Measurements from ENCODE around the gene CIB2.
A peak's percentile ranks its signal among the peaks of the same experiment; 100 is the strongest.

Gene CIB2

GRCh38 chr15:78077053-78077870 is 54.0 kb downstream of the CIB2 start, which contains the start of gene TBC1D2B:
TBC1D2B (minus strand) TSS chr15:78077711; CDS start chr15:78077652, 59 bp downstream.
- WGBS, 2 experiments = 1% methylated on average over 104 of the region's 104 CpGs
- peaks cover 3% of the 10 kb centered on the region for H3K4me1 ChIP-seq (ENCODE audit: control insufficient read depth, insufficient read depth, low read length)
- H3K27me3 ChIP-seq (ENCODE audit: control insufficient read depth, insufficient read depth, low read length, poor library complexity, severe bottlenecking) = no peaks in the 10 kb centered on the region
- H3K4me3 ChIP-seq (ENCODE audit: insufficient read depth, low read depth, low read length) = peak within 1 kb of the TSS; percentile 76
- no peaks in the 10 kb centered on the region for H3K9me3 ChIP-seq (ENCODE audit: control insufficient read depth, low read length)
- H3K27ac ChIP-seq (ENCODE audit: insufficient read depth, low read depth, low read length, poor library complexity, severe bottlenecking) = no peak within 1 kb of the TSS
- H3K36me3 ChIP-seq (ENCODE audit: control insufficient read depth, insufficient read depth, low read length) = no peaks in the 10 kb centered on the region

GRCh38 chr15:78076231-78077052 is 54.8 kb downstream of the CIB2 start:
- Histone ChIP-seq H3K4me3 (ENCODE audit: insufficient read depth, low read depth, low read length) (peak overlapping the region; percentile 76), H3K4me1 (ENCODE audit: control insufficient read depth, insufficient read depth, low read length) (peaks cover 3% of the 10 kb centered on the region), H3K27me3 (ENCODE audit: control insufficient read depth, insufficient read depth, low read length, poor library complexity, severe bottlenecking) (no peaks in the 10 kb centered on the region), H3K27ac (ENCODE audit: insufficient read depth, low read depth, low read length, poor library complexity, severe bottlenecking) (peak overlapping the region; percentile 32), H3K9me3 (ENCODE audit: control insufficient read depth, low read length) (no peaks in the 10 kb centered on the region), H3K36me3 (ENCODE audit: control insufficient read depth, insufficient read depth, low read length) (no peaks in the 10 kb centered on the region)
- 65 to 66% methylated on average over 17 of the region's 17 CpGs for WGBS, 2 experiments

- no peak overlapping the region for H3K4me3 ChIP-seq (ENCODE audit: insufficient read depth, low read depth, low read length)
- H3K9me3 ChIP-seq (ENCODE audit: control insufficient read depth, low read length) = no peaks in the 10 kb centered on the region
- no peaks in the 10 kb centered on the region for H3K36me3 ChIP-seq (ENCODE audit: control insufficient read depth, insufficient read depth, low read length)
- H3K4me1 ChIP-seq (ENCODE audit: control insufficient read depth, insufficient read depth, low read length) = peaks cover 3% of the 10 kb centered on the region
- H3K27ac ChIP-seq (ENCODE audit: insufficient read depth, low read depth, low read length, poor library complexity, severe bottlenecking) = peak overlapping the region; percentile 32
- no peaks in the 10 kb centered on the region for H3K27me3 ChIP-seq (ENCODE audit: control insufficient read depth, insufficient read depth, low read length, poor library complexity, severe bottlenecking)
- WGBS, 2 experiments = 58 to 59% methylated on average over 7 of the region's 7 CpGs
These were observed 55.6 kb downstream of the CIB2 start for GRCh38 chr15:78075490-78076230.

DNA sequence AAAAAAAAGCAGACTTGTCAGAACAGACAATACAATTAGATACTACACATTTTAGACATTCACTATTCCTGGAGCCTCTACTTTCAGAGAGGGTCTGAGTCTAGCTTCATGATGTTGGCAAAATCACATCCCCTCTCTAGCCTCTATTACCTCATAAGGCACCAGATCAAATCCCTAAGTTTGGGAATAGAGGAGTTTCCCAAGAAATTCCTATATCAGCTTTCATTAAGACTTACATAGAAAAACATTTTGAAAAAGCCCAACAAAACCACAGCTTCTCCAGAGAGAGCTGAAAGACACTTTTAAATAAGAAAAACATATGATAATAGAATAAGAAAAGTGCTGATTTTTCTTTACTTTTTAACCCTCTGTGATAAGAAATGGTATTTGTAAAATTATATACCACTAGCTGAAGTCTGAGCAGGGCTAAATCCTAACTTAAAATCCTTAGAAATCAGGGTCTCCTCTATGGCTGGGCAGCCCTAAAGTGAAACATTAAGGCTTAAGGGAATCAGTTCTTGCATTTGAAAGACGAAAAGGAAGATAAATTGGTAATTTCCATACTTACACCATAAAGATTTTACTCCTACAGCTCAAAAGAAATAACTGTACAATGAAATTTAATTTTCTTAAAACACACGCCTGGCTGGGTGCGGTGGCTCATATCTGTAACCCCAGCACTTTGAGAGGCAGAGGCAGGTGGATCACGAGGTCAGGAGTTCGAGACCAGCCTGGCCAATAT is 58.0 kb downstream of the CIB2 start:
- Histone ChIP-seq H3K9me3 (ENCODE audit: control insufficient read depth, low read length) (no peaks in the 10 kb centered on the region), H3K4me1 (ENCODE audit: control insufficient read depth, insufficient read depth, low read length) (peaks cover 12% of the 10 kb centered on the region), H3K4me3 (ENCODE audit: insufficient read depth, low read depth, low read length) (no peak overlapping the region), H3K27me3 (ENCODE audit: control insufficient read depth, insufficient read depth, low read length, poor library complexity, severe bottlenecking) (no peaks in the 10 kb centered on the region), H3K36me3 (ENCODE audit: control insufficient read depth, insufficient read depth, low read length) (no peaks in the 10 kb centered on the region), H3K27ac (ENCODE audit: insufficient read depth, low read depth, low read length, poor library complexity, severe bottlenecking) (no peak overlapping the region)
- WGBS, 2 experiments = 93 to 95% methylated on average over 4 to 5 of the region's 5 CpGs

DNA sequence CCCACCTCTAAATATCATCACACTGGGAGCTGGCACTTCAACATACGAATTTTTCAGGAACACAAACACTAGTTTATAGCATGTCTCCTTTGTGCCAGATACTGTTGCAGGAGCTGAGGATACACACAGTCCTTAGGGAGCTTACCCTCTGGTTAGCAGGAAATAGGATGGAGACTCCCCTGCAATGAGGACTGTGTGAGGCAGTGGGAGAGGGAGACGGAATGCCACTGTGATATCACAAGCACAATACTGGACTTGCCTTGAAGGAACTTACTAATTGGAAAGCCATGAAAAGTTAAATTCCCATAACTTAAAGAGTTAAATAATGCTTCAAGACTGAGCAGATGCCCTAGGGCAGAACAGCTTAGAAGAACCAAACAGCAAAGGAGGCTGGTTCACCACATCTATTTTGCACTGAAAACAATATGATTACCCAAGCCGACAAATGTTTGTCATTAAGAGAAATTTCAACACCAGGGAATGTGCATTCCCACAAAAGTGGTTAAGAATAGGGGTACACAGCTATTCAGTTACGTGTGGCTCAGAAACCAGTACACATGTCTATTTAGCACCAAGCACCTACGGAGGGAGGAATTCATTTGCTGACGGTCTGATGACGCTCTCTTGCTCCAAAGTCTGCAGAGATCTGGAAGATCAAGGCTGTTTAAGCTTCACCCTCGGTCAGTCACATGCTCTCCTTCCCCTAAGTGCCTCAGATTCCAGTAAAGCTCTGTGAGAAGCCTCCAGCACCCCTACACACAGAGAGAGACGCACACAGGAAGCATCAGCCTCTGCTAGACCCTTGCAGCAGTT is 59.0 kb downstream of the CIB2 start:
- H3K4me3 ChIP-seq (ENCODE audit: insufficient read depth, low read depth, low read length) = no peak overlapping the region
- no peaks in the 10 kb centered on the region for H3K36me3 ChIP-seq (ENCODE audit: control insufficient read depth, insufficient read depth, low read length)
- H3K4me1 ChIP-seq (ENCODE audit: control insufficient read depth, insufficient read depth, low read length) = peaks cover 15% of the 10 kb centered on the region
- 80% methylated on average over 9 of the region's 9 CpGs for WGBS, 2 experiments
- H3K27ac ChIP-seq (ENCODE audit: insufficient read depth, low read depth, low read length, poor library complexity, severe bottlenecking) = no peak overlapping the region
- no peaks in the 10 kb centered on the region for H3K9me3 ChIP-seq (ENCODE audit: control insufficient read depth, low read length)
- no peaks in the 10 kb centered on the region for H3K27me3 ChIP-seq (ENCODE audit: control insufficient read depth, insufficient read depth, low read length, poor library complexity, severe bottlenecking)

GRCh38 chr15:78071383-78071782 is 59.9 kb downstream of the CIB2 start:
- no peaks in the 10 kb centered on the region for H3K36me3 ChIP-seq (ENCODE audit: control insufficient read depth, insufficient read depth, low read length)
- H3K27ac ChIP-seq (ENCODE audit: insufficient read depth, low read depth, low read length, poor library complexity, severe bottlenecking) = no peak overlapping the region

DNA sequence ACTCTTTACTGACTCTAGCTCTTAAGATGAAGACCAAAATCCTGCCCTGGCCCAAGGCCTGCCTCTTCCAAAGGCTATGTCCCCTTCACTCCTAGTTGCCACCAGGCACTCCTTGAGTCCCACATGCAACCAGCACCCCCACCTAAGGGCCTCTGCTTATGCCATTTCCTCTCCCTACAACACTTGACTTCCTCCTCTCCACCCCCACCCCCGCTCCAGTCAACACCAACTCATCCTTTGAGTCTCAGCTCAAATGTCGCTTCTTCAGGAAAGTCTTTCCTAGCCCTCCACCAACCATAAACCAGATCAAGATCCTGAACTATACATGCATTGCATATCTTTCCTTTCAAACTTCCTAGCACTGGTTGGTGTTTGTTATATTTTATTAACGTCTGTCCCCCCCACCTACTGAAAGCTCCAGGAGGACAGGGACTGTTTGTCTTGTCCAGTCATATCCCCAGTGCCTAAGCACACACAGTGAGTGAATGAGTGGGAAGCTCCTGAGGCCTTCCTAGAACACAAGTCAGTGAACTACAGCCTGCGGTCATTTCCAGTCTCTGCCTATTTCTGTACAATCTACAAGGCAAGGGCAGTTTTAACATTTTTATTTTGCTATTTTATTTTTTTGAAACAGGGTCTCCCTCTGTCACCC is 61.1 kb downstream of the CIB2 start:
- Histone ChIP-seq H3K4me1 (ENCODE audit: control insufficient read depth, insufficient read depth, low read length) (peaks cover 14% of the 10 kb centered on the region), H3K4me3 (ENCODE audit: insufficient read depth, low read depth, low read length) (no peak overlapping the region), H3K27me3 (ENCODE audit: control insufficient read depth, insufficient read depth, low read length, poor library complexity, severe bottlenecking) (no peaks in the 10 kb centered on the region), H3K27ac (ENCODE audit: insufficient read depth, low read depth, low read length, poor library complexity, severe bottlenecking) (no peak overlapping the region), H3K9me3 (ENCODE audit: control insufficient read depth, low read length) (no peaks in the 10 kb centered on the region), H3K36me3 (ENCODE audit: control insufficient read depth, insufficient read depth, low read length) (no peaks in the 10 kb centered on the region)
- WGBS, 2 experiments = 83 to 90% methylated on average over 4 of the region's 4 CpGs

More at GRCh38 chr15:78071383-78071782, 59.9 kb downstream of the CIB2 start:
- peaks cover 17% of the 10 kb centered on the region for H3K4me1 ChIP-seq (ENCODE audit: control insufficient read depth, insufficient read depth, low read length)
- H3K4me3 ChIP-seq (ENCODE audit: insufficient read depth, low read depth, low read length) = no peak overlapping the region
- no peaks in the 10 kb centered on the region for H3K9me3 ChIP-seq (ENCODE audit: control insufficient read depth, low read length)
- WGBS, 2 experiments = 86 to 87% methylated on average over 2 of the region's 2 CpGs
- H3K27me3 ChIP-seq (ENCODE audit: control insufficient read depth, insufficient read depth, low read length, poor library complexity, severe bottlenecking) = no peaks in the 10 kb centered on the region

- peaks cover 14% of the 10 kb centered on the region for H3K4me1 ChIP-seq (ENCODE audit: control insufficient read depth, insufficient read depth, low read length)
- 90 to 96% methylated on average over 5 of the region's 5 CpGs for WGBS, 2 experiments
- H3K36me3 ChIP-seq (ENCODE audit: control insufficient read depth, insufficient read depth, low read length) = no peaks in the 10 kb centered on the region
- H3K27ac ChIP-seq (ENCODE audit: insufficient read depth, low read depth, low read length, poor library complexity, severe bottlenecking) = no peak overlapping the region
- no peak overlapping the region for H3K4me3 ChIP-seq (ENCODE audit: insufficient read depth, low read depth, low read length)
- no peaks in the 10 kb centered on the region for H3K9me3 ChIP-seq (ENCODE audit: control insufficient read depth, low read length)
- H3K27me3 ChIP-seq (ENCODE audit: control insufficient read depth, insufficient read depth, low read length, poor library complexity, severe bottlenecking) = no peaks in the 10 kb centered on the region
These were observed 61.7 kb downstream of the CIB2 start for GRCh38 chr15:78069462-78070029.
